Left forelimb (tissue), 1 donor: Measurements from ENCODE around the gene BACH2.
"Not testable (repeated sequence)": the region's sequence is repeated elsewhere in the genome, so short reads cannot be mapped to it uniquely, and the experiment has no call there.

Source experiments
- DNase-seq: peaks from one replicate; pipeline ENCODE4 v3.0.0-alpha.2; 2018; ENCODE audit warnings: low spot score

The BACH2 gene

GRCh38 chr6:90062051-90062450, 234.6 kb downstream of the BACH2 start:
- DNase-seq: no peak

DNA sequence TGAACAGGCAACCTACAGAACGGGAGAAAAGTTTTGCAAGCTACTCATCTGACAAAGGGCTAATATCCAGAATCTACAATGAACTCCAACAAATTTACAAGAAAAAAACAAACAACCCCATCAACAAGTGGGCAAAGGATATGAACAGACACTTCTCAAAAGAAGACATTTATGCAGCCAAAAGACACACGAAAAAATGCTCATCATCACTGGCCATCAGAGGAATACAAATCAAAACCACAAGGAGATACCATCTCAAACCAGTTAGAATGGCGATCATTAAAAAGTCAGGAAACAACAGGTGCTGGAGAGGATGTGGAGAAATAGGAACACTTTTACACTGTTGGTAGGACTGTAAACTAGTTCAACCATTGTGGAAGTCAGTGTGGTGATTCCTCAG, 237.5 kb downstream of the BACH2 start:
- DNase-seq: not testable (repeated sequence)

DNA sequence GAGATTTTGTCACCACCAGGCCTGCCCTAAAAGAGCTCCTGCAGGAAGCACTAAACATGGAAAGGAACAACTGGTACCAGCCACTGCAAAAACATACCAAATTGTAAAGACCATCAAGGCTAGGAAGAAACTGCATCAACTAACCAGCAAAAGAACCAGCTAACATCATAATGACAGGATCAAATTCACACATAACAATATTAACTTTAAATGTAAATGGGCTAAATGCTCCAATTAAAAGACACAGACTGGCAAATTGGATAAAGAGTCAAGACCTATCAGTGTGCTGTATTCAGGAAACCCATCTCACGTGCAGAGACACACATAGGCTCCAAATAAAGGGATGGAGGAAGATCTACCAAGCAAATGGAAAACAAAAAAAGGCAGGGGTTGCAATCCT, 240.7 kb downstream of the BACH2 start:
- DNase-seq: not testable (repeated sequence)

- not testable (repeated sequence) for DNase-seq
Measured at GRCh38 chr6:90054193-90054592, 242.4 kb downstream of the BACH2 start.

DNA sequence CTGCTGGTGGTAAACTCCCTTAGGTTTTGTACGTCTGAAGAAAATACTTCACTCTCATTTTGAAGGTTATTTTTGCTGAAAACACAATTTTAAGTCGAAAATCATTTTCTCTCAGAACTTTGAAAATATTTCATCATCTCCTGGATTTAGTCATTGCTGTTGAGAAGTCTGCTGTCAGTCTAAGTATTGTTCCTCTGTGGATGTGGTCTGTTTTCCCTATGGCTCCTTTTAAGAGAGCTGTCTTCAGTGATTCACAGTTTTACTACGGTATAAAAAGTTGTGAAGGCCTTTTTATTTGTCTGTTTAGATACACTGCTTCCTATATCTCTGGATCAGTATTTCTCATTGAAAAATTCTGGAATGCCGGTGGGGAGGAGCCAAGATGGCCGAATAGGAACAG, 243.0 kb downstream of the BACH2 start:
- no peak for DNase-seq

- no peak for DNase-seq
Measured at GRCh38 chr6:90049295-90049694, 247.3 kb downstream of the BACH2 start.

GRCh38 chr6:90048206-90048967, 248.3 kb downstream of the BACH2 start:
- no peak for DNase-seq

GRCh38 chr6:90045535-90045934, 251.1 kb downstream of the BACH2 start:
- DNase-seq: no peak

DNA sequence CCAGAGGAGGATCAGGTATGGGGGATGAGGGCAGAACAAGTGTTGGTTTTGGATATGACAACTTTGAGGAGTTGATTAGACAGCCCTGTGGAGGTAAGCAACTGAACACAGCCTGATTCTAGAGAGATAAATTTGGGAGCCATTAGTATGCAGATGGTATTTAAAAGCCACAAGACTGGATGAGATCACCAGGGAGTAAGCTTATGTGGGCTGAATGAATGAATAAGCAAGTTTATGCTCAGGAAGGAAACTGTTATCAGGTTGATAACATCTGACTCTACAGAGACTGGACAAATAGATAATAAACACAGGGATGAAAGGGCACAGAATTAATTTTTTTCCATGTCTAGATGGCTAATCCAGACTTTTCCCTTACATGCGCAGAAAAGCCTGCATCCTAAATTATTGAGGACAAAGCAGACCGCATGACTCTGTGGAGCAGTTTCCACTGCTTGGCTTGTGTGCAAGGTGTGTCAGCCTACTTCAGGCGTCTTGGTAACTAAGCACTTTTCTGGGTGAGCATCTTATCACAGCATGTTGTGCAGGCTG, 251.7 kb downstream of the BACH2 start:
- DNase-seq: no peak

DNA sequence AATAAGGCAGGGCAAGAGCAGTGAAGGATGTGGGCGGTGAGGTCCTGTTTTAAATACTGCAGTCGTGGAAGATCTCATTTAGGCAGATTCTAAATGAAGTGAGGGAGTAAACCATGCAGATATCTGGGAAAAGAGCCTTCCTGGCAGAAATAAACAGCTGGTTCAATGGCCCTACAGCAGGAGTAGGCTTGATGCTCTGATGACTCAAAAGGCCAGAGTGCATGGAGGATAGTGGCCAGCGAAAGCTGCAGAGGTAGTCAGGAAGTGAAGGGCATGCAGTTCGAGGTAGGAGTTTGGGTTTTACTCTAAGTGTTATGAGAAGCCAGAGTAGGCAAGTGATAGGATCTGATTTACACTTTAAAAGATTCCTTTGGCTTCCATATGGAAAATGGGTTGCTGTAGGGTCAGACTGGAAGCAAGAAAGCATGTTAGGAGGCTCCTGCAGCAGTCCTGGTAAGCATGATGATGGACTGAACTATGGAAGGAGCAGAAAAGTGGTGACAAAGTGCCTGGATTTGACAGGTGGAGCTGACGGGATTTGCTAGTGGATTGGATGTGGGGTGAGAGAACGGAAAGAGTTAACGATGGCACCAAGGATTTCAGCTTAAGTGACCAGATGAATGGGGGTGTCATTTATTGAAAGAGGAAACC, 252.3 kb downstream of the BACH2 start:
- no peak for DNase-seq

DNA sequence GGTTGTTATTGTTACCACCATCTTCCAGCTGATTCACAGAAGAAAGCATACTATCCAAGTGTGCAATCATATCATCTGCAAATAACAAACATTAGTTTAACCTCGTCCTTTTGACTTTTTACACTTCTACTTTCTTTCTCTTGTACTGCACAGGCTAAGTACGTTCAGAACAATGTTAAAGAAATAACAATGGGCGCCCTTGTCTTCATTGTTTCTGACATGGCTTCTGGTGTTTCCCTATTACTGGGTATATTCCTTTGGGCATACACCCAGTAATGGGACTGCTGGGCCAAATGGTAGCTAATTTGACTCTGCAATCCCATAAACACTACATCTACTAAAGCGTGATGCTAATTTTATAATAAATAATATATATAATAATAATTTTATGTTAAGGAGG, 255.7 kb downstream of the BACH2 start:
- no peak for DNase-seq

GRCh38 chr6:90039911-90040310, 256.7 kb downstream of the BACH2 start:
- no peak for DNase-seq

GRCh38 chr6:90038961-90039653, 257.5 kb downstream of the BACH2 start:
- no peak for DNase-seq

DNA sequence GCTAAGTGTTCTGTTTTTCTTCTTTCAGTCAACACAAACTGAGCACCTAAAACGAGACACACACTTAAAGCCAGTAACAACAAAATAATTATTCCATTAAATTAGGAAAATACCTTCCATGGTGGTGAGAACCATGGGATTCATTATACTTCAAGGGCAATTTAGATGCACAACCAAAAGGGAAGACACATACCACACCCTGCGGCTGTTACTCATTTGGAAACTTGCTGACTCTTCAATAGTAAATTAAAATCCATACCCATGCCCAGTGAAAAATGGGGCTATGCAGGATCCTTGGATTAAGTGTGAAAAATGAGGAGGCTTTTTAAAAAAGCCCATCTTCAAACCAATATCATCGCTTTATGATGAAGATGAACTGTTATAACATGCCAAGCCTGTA, 259.7 kb downstream of the BACH2 start:
- DNase-seq: no peak

GRCh38 chr6:90035047-90035723, 261.5 kb downstream of the BACH2 start:
- DNase-seq: no peak

DNA sequence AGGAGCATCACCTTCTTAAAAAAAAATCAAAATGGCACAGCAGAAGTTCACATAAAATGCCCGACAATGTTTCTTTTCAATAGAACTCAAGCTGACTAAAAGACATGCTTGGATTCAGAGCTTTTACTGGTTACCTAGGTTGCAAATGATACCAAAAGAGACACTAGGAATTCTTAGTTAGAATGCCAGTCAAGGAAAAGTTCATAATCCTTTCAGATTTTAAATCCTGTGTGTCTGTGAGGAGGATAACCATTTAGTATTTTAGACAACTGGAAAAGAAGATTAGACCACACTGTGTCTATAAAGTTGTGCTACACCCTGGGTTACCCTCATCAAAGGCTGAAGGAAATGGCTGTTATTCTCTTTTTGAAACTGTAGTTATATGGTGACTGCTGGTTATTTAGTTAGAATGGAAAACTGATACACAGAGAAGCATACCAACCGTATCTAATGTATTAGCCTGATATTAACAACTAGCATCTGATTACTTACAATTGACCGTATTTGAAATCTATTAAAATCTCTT, 262.8 kb downstream of the BACH2 start:
- no peak for DNase-seq

GRCh38 chr6:90032489-90033212, 264.0 kb downstream of the BACH2 start:
- not testable (repeated sequence) for DNase-seq

- DNase-seq: no peak
Measured at GRCh38 chr6:90028995-90029635, 267.5 kb downstream of the BACH2 start.

- no peak for DNase-seq
Measured at GRCh38 chr6:90028066-90028778, 268.4 kb downstream of the BACH2 start.

GRCh38 chr6:90026216-90026615, 270.4 kb downstream of the BACH2 start:
- no peak for DNase-seq
